GM12892 (cell line): Measurements from ENCODE around the gene FGF22.

Source experiments
- DNase-seq: peaks from one replicate; pipeline ENCODE4 v3.0.0; 2011; ENCODE audit not compliant: insufficient read length
- FAIRE-seq: peaks from 2 replicates; lab custom pipeline; 2011; peaks lifted over from hg19 to GRCh38; lab: Jason Lieb, UNC
- POLR2A ChIP-seq: IDR thresholded peaks from 2 replicates; pipeline ENCODE4 v1.6.1; 2011; ENCODE audit warnings: low read depth, low read length, control low read depth
- POLR2AphosphoS5 ChIP-seq: IDR thresholded peaks from 2 replicates; pipeline ENCODE4 v1.6.1; 2011; ENCODE audit warnings: low read depth, low read length, control low read depth
- TAF1 ChIP-seq: IDR thresholded peaks from 2 replicates; pipeline ENCODE4 v1.6.1; 2011; ENCODE audit warnings: low read depth, mild to moderate bottlenecking, control low read depth, low read length, borderline replicate concordance

The FGF22 gene

DNA sequence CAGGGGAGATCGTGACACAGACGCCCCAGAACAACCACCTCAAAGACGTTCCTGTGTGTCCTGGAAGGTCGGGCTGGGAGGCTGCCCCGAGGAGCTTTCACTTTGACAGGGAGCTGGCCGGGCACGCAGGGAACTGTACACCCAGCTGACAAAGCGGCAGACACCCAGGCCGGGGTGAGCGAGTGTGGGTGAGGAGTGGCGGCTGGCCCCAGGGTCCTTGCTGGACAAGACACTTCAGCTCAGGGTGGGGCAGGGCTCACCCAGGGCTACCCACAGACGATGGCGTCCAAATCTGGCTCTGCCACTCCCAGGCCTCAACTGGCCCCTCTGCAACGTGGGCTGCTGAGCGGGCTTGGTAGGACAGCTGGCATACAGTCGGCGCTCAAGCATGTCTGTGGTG is 2.0 kb downstream of the FGF22 start:
- DNase-seq (no peak), FAIRE-seq (no peak)
- TF ChIP-seq POLR2AphosphoS5 (no peak), TAF1 (no peak), POLR2A (no peak)

DNA sequence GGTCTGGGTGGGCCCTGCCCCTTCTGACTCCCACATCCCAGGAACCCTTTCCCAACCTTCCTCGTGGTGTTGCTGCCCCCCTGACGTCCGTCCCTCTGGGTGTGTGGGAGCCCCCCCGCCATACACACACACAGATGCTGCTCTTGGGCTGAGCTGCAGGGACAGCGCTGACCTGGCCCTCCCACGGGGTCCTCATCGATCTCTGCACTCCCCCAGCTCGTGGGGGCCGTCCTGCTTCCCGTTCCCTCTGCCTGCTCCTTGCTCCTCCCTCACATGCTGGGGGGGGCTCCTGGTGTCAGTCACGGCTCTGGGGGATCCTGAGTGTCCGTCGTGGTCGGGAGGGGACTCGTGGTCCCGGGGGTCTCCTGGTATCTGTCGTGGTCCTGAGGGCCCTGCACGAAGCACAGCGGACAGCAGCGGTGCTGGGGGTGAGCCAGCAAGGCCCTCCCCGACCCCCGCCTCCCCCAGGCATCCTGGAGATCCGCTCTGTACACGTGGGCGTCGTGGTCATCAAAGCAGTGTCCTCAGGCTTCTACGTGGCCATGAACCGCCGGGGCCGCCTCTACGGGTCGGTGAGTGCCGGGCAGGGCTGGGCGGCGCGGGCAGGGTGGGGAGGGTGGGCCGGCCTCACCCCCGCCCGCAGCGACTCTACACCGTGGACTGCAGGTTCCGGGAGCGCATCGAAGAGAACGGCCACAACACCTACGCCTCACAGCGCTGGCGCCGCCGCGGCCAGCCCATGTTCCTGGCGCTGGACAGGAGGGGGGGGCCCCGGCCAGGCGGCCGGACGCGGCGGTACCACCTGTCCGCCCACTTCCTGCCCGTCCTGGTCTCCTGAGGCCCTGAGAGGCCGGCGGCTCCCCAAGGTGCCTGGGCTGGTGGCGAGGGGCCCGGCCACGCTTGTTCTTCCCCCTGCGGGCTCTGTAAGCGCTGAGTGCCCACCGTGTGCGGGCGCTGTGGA is 3.4 kb downstream of the FGF22 start:
- DNase-seq (no peak), FAIRE-seq (no peak)
- TF ChIP-seq TAF1: no peak
- no peak for TF ChIP-seq POLR2AphosphoS5
- no peak for TF ChIP-seq POLR2A

- DNase-seq: no peak
- FAIRE-seq: no peak
Observed at GRCh38 chr19:643736-644135, 4.1 kb downstream of the FGF22 start.

GRCh38 chr19:644363-644762 is 4.7 kb downstream of the FGF22 start:
- FAIRE-seq (no peak), DNase-seq (no peak)
- TF ChIP-seq POLR2A: no peak
- TF ChIP-seq TAF1: no peak
- TF ChIP-seq POLR2AphosphoS5: no peak

More at GRCh38 chr19:643736-644135, 4.1 kb downstream of the FGF22 start:
- TF ChIP-seq TAF1 (no peak), POLR2A (no peak), POLR2AphosphoS5 (no peak)

DNA sequence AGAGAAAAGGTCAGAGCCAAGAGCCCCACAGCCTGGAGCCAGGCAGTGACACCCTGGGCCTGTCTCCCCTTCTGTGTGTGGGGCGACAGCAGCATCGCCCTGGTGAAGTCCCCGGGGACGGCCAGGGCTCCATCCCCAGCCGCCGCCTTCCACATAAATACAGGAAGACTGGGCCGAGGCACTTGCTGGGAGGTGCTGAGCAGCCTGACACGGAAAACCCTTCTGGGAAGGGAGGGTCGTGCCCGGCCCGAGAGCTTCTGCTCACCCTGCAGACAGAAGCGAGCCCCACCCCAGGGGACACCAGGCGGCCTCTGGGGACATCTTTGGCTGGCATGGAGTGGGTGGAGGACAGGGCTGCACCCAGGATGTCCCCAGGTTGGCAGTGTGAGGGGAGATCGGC is 5.1 kb downstream of the FGF22 start:
- DNase-seq (no peak), FAIRE-seq (no peak)

GRCh38 chr19:645912-646778 is 6.5 kb downstream of the FGF22 start:
- TF ChIP-seq TAF1 (no peak), POLR2AphosphoS5 (peak; percentile 9; the same call in 1 of the 2 replicates)
- DNase-seq (no peak), FAIRE-seq (no peak)

More for the DNA sequence above, 5.1 kb downstream of the FGF22 start:
- TF ChIP-seq POLR2AphosphoS5 (no peak), POLR2A (no peak), TAF1 (no peak)

- TF ChIP-seq POLR2A (0 out of 2 replicates have a peak, but pooled peaks have one; percentile 39), TAF1 (no peak), POLR2AphosphoS5 (no peak)
- DNase-seq: no peak
- no peak for FAIRE-seq
Observed at GRCh38 chr19:646779-647565, 7.3 kb downstream of the FGF22 start.

- FAIRE-seq (no peak), DNase-seq (no peak)
- TF ChIP-seq POLR2A: no peak
- TF ChIP-seq POLR2AphosphoS5: no peak
- TF ChIP-seq TAF1: no peak
Observed at GRCh38 chr19:647566-648284, 8.0 kb downstream of the FGF22 start.

GRCh38 chr19:648305-648704 is 8.6 kb downstream of the FGF22 start:
- no peak for TF ChIP-seq POLR2A
- TF ChIP-seq TAF1: no peak
- TF ChIP-seq POLR2AphosphoS5: no peak
- DNase-seq (no peak), FAIRE-seq (no peak)

- no peak for FAIRE-seq
- no peak for TF ChIP-seq POLR2AphosphoS5
- no peak for TF ChIP-seq TAF1
- TF ChIP-seq POLR2A: no peak
- no peak for DNase-seq
Observed at GRCh38 chr19:648904-649801, 9.5 kb downstream of the FGF22 start.
